GM13976 (cell line): ENCODE data around the gene ERMARD.

Experiments used
- DNase-seq: peaks from one replicate; pipeline ENCODE4 v3.0.0; 2012; ENCODE audit warnings: low spot score
- in situ Hi-C: fragments of 300-500 bp; cut with MboI; formaldehyde crosslinking; loops from one replicate; pipeline ENCODE4 v1.12.0; 2022; ENCODE audit warnings: low sequenced_read_pairs, mixed read lengths, inconsistent platforms; ENCODE audit not compliant: unreplicated experiment
- TF ChIP-seq, protein P1 (sequence below): IDR thresholded peaks from 2 replicates; pipeline ENCODE4 v1.5.1; 2012; ENCODE audit warnings: borderline replicate concordance, mild to moderate bottlenecking; ENCODE audit not compliant: insufficient read depth; ENCODE audit errors: extremely low read depth, missing control alignments, control extremely low read depth

The ERMARD gene

GRCh38 chr6:169816054-169816453, 64.6 kb downstream of the ERMARD start:
- DNase-seq = no peak
- in situ Hi-C loops = no loop called here
- TF ChIP-seq, protein P1, sequence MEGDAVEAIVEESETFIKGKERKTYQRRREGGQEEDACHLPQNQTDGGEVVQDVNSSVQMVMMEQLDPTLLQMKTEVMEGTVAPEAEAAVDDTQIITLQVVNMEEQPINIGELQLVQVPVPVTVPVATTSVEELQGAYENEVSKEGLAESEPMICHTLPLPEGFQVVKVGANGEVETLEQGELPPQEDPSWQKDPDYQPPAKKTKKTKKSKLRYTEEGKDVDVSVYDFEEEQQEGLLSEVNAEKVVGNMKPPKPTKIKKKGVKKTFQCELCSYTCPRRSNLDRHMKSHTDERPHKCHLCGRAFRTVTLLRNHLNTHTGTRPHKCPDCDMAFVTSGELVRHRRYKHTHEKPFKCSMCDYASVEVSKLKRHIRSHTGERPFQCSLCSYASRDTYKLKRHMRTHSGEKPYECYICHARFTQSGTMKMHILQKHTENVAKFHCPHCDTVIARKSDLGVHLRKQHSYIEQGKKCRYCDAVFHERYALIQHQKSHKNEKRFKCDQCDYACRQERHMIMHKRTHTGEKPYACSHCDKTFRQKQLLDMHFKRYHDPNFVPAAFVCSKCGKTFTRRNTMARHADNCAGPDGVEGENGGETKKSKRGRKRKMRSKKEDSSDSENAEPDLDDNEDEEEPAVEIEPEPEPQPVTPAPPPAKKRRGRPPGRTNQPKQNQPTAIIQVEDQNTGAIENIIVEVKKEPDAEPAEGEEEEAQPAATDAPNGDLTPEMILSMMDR = no peak

DNA sequence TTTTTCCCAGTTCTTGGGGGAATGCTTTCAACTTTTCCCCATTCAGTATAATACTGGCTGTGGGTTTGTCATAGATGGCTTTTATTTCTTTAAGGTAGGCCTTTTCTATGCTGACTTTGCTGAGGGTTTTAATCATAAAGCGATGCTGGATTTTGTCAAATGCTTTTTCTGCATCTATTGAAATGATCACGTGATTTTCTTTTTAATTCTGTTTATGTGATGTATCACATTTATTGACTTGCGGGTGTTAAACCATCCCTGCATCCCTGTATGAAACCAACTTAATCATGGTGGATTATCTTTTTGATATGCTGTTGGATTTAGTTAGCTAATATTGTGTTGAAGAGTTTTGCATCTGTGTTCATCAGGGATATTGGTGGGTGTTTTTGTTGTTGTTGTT, 65.6 kb downstream of the ERMARD start:
- in situ Hi-C loops = no loop called here
- TF ChIP-seq, protein P1 = no peak

GRCh38 chr6:169820358-169820757, 68.9 kb downstream of the ERMARD start:
- in situ Hi-C loops = no loop called here
- no peak for DNase-seq
- TF ChIP-seq, protein P1 = no peak

More for the DNA sequence above, 65.6 kb downstream of the ERMARD start:
- DNase-seq = no peak

GRCh38 chr6:169824021-169824420, 72.6 kb downstream of the ERMARD start:
- DNase-seq = no peak
- TF ChIP-seq, protein P1 = no peak
- in situ Hi-C loops = no loop called here

- in situ Hi-C loops = no loop called here
- TF ChIP-seq, protein P1 = no peak
- DNase-seq = no peak
Observed at GRCh38 chr6:169824848-169825557, 73.6 kb downstream of the ERMARD start.

DNA sequence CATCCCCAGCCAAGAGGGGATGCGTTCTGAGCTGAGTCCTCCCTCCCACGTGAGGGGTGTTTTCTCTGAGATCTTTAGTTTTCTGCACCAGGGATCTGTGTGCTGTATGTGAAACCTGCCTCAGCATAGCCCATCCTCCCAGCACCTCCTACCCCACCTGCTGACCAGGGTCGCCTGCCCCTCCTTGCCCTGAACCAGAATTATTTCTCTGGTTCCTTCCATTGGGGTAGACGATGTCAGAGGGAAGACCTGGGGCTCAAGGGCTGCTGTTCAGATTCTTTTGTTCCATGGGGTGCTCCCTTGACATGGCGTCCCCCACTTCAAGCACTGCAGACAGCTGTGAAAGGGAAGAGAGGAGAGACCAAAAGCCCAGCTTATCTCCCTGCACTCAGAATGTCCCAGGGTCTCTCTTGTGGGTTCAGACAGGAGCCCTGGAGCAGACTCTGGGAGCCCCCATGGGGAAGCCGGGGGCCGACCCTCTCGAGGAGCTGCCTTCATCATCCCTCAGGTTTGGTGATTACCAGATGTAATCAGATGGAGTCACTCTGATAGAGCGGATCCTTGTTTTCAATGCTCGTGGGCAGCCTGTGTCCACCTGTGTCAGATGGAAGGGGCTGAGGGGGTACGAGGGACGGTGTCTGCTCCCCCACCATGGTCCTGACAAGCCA, 74.3 kb downstream of the ERMARD start:
- TF ChIP-seq, protein P1 = no peak
- DNase-seq = no peak

More for the DNA sequence above, 74.3 kb downstream of the ERMARD start:
- in situ Hi-C loops = no loop called here
